Measurements from ENCODE around the gene OCRL. TPM values are rescaled to one million over a fixed set of nuclear protein-coding genes. Genes with fewer than 3 reads are reported as not detected.

OCRL gene
- total and polyA plus RNA-seq, 2 experiments from 2014 or later: 3.9 to 16.5 TPM

- TF ChIP-seq, protein P1, sequence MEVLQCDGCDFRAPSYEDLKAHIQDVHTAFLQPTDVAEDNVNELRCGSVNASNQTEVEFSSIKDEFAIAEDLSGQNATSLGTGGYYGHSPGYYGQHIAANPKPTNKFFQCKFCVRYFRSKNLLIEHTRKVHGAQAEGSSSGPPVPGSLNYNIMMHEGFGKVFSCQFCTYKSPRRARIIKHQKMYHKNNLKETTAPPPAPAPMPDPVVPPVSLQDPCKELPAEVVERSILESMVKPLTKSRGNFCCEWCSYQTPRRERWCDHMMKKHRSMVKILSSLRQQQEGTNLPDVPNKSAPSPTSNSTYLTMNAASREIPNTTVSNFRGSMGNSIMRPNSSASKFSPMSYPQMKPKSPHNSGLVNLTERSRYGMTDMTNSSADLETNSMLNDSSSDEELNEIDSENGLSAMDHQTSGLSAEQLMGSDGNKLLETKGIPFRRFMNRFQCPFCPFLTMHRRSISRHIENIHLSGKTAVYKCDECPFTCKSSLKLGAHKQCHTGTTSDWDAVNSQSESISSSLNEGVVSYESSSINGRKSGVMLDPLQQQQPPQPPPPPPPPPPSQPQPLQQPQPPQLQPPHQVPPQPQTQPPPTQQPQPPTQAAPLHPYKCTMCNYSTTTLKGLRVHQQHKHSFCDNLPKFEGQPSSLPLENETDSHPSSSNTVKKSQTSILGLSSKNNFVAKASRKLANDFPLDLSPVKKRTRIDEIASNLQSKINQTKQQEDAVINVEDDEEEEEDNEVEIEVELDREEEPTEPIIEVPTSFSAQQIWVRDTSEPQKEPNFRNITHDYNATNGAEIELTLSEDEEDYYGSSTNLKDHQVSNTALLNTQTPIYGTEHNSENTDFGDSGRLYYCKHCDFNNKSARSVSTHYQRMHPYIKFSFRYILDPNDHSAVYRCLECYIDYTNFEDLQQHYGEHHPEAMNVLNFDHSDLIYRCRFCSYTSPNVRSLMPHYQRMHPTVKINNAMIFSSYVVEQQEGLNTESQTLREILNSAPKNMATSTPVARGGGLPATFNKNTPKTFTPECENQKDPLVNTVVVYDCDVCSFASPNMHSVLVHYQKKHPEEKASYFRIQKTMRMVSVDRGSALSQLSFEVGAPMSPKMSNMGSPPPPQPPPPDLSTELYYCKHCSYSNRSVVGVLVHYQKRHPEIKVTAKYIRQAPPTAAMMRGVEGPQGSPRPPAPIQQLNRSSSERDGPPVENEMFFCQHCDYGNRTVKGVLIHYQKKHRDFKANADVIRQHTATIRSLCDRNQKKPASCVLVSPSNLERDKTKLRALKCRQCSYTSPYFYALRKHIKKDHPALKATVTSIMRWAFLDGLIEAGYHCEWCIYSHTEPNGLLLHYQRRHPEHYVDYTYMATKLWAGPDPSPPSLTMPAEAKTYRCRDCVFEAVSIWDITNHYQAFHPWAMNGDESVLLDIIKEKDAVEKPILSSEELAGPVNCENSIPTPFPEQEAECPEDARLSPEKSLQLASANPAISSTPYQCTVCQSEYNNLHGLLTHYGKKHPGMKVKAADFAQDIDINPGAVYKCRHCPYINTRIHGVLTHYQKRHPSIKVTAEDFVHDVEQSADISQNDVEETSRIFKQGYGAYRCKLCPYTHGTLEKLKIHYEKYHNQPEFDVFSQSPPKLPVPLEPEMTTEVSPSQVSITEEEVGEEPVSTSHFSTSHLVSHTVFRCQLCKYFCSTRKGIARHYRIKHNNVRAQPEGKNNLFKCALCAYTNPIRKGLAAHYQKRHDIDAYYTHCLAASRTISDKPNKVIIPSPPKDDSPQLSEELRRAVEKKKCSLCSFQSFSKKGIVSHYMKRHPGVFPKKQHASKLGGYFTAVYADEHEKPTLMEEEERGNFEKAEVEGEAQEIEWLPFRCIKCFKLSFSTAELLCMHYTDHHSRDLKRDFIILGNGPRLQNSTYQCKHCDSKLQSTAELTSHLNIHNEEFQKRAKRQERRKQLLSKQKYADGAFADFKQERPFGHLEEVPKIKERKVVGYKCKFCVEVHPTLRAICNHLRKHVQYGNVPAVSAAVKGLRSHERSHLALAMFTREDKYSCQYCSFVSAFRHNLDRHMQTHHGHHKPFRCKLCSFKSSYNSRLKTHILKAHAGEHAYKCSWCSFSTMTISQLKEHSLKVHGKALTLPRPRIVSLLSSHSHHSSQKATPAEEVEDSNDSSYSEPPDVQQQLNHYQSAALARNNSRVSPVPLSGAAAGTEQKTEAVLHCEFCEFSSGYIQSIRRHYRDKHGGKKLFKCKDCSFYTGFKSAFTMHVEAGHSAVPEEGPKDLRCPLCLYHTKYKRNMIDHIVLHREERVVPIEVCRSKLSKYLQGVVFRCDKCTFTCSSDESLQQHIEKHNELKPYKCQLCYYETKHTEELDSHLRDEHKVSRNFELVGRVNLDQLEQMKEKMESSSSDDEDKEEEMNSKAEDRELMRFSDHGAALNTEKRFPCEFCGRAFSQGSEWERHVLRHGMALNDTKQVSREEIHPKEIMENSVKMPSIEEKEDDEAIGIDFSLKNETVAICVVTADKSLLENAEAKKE (CRISPR knock-in tag; IDR thresholded peaks at IDR 0.05): no peak
- TF ChIP-seq JUNB (IDR thresholded peaks at IDR 0.05; ENCODE audit: unreplicated experiment) (no peak), REST (IDR thresholded peaks at IDR 0.05; ENCODE audit: unreplicated experiment) (no peak), ZNF114 (CRISPR knock-in tag; IDR thresholded peaks at IDR 0.05) (no peak)
- TF ChIP-seq, protein P2, sequence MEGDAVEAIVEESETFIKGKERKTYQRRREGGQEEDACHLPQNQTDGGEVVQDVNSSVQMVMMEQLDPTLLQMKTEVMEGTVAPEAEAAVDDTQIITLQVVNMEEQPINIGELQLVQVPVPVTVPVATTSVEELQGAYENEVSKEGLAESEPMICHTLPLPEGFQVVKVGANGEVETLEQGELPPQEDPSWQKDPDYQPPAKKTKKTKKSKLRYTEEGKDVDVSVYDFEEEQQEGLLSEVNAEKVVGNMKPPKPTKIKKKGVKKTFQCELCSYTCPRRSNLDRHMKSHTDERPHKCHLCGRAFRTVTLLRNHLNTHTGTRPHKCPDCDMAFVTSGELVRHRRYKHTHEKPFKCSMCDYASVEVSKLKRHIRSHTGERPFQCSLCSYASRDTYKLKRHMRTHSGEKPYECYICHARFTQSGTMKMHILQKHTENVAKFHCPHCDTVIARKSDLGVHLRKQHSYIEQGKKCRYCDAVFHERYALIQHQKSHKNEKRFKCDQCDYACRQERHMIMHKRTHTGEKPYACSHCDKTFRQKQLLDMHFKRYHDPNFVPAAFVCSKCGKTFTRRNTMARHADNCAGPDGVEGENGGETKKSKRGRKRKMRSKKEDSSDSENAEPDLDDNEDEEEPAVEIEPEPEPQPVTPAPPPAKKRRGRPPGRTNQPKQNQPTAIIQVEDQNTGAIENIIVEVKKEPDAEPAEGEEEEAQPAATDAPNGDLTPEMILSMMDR (conservative IDR thresholded peaks at IDR 0.05; ENCODE audit: low read depth in 2 of 2): no peak
Observed at GRCh38 chrX:129640737-129641136, 100.7 kb downstream of the OCRL start (continued).
